GM12872 (cell line): Measurements from ENCODE around the gene CCDC106.

Experiments
- CTCF ChIP-seq: IDR thresholded peaks from 3 replicates; pipeline ENCODE4 v1.5.1; 2011; ENCODE audit warnings: low read depth, mild to moderate bottlenecking, low read length, moderate library complexity; ENCODE audit not compliant: insufficient read depth

CCDC106 gene

DNA sequence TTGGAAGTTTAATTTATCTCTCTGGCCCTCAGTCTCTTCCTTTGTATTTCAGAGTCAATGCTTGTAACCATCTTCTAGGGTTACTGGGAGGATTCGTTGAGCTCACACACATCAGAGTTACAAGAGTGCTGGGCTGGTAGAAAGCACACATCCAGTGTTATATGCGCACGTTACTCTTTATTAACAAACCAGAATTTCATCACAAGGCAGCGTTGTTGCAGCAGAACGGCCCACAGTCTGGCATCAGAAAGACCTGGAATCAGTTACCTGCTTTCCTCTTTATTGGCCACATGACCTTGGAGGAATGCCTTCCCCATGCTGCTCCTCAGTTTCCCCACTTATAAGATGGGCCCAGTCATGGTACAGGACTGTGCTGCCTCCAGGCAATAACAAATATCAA is 38.7 kb upstream of the CCDC106 start:
- TF ChIP-seq CTCF, result no peak

GRCh38 chr19:55611300-55611982 is 36.6 kb upstream of the CCDC106 start:
- TF ChIP-seq CTCF, result no peak

DNA sequence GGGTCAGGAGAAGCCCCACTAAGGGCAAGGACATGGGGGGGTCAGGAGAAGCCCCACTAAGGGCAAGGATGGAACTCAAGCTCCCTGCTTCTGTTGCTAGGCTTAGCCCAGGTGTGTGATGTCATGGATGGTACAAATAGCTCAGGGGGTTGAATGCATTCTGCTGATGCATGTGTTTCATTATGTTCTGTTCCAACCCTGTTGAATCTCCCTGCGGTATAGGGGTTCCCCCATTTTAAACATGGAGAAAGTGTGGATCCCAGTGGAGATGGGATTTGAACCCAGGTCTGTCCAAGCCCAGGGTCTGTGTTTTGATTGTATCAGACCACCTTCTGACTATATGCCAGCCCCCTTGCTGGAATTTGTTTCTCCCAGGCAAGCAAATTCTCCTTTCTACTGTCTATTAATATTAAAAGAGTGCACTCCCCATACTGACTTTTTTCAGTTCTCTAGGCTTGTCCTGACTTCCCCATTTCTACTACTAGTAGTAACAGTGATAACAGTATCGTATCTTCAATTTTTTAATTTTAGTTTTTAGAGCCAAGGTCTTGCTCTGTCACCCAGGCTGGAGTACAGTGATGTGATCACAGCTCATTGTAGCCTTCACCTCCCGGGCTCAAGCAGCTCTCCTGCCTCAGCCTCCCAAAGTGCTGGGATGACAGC is 35.9 kb upstream of the CCDC106 start:
- no peak for TF ChIP-seq CTCF

GRCh38 chr19:55613396-55613795 is 34.6 kb upstream of the CCDC106 start:
- TF ChIP-seq CTCF, result no peak

DNA sequence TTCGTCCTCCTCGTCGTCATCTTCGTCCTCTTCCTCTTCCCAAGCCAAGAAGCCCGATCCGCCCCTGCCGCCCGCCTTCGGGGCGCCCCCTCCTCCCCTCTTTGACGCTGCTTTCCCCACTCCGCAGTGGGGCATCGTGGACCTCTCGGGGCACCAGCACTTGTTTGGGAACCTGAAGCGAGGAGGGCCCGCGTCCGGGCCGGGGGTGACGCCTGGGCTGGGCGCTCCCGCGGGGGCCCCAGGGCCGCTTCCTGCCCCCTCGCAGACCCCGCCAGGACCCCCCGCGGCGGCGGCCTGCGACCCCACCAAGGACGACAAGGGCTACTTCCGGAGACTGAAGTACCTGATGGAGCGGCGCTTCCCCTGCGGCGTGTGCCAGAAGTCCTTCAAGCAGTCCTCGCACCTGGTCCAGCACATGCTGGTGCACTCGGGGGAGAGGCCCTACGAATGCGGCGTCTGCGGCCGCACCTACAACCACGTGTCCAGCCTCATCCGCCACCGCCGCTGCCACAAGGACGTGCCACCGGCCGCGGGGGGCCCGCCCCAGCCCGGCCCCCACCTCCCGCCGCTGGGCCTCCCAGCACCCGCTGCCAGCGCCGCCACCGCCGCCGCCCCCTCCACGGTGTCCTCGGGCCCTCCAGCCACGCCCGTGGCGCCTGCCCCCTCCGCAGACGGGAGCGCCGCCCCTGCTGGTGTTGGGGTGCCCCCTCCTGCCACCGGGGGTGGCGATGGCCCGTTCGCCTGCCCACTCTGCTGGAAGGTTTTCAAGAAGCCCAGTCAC is 33.9 kb upstream of the CCDC106 start:
- TF ChIP-seq CTCF, result no peak

- no peak for TF ChIP-seq CTCF
Measured at GRCh38 chr19:55614711-55615542, 33.1 kb upstream of the CCDC106 start.
